AG09309 (cell line): ENCODE data around the gene NPC1.
A peak's percentile ranks its signal among the peaks of the same experiment; 100 is the strongest.

Experiments used
- DNase-seq: peaks from one replicate; pipeline ENCODE4 v3.0.0-alpha.2; 2010; ENCODE audit warnings: low read depth
- H3K4me3 ChIP-seq: 2 replicates; pipeline ENCODE4 v1.5.1; 2011; ENCODE audit warnings: mild to moderate bottlenecking, low read depth, low read length, moderate library complexity; ENCODE audit not compliant: control insufficient read depth
- CTCF ChIP-seq: IDR thresholded peaks from 2 replicates; pipeline ENCODE4 v1.5.1; 2011; ENCODE audit warnings: mild to moderate bottlenecking, low read depth, low read length, inconsistent platforms; ENCODE audit not compliant: insufficient read depth, control insufficient read depth; ENCODE audit errors: missing control alignments

NPC1 gene

GRCh38 chr18:23530195-23530594, 56.1 kb downstream of the NPC1 start:
- no peak for TF ChIP-seq CTCF
- H3K4me3 ChIP-seq = no peak overlapping the region
- DNase-seq = no peak

- no peak for DNase-seq
- no peak overlapping the region for H3K4me3 ChIP-seq
- no peak for TF ChIP-seq CTCF
Observed at GRCh38 chr18:23529604-23530003, 56.7 kb downstream of the NPC1 start.

- TF ChIP-seq CTCF = no peak
- H3K4me3 ChIP-seq = no peak overlapping the region
- DNase-seq = peak; percentile 35
Observed at GRCh38 chr18:23528580-23529472, 57.5 kb downstream of the NPC1 start.

GRCh38 chr18:23526501-23527063, 59.7 kb downstream of the NPC1 start:
- DNase-seq = no peak
- H3K4me3 ChIP-seq = no peak overlapping the region
- no peak for TF ChIP-seq CTCF

- H3K4me3 ChIP-seq = no peak overlapping the region
- no peak for TF ChIP-seq CTCF
- no peak for DNase-seq
Observed at GRCh38 chr18:23524213-23524707, 62.0 kb downstream of the NPC1 start.

- H3K4me3 ChIP-seq = no peak overlapping the region
- TF ChIP-seq CTCF = no peak
- DNase-seq = peak; percentile 55
Observed at GRCh38 chr18:23523429-23524212, 62.7 kb downstream of the NPC1 start.
